ENCODE data around the gene MIF4GD. TPM values are rescaled to one million over a fixed set of nuclear protein-coding genes. Genes with fewer than 3 reads are reported as not detected.

The MIF4GD gene, protein sequence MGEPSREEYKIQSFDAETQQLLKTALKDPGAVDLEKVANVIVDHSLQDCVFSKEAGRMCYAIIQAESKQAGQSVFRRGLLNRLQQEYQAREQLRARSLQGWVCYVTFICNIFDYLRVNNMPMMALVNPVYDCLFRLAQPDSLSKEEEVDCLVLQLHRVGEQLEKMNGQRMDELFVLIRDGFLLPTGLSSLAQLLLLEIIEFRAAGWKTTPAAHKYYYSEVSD
- total RNA-seq (10 to 100 TPM; 26.9 to 39.4 (median 36.0) TPM), polyA plus RNA-seq (10 to 100 TPM; 84.3 to 90.0 TPM), total RNA-seq (20.3 reads per million, percentile 51 among the genes with 10 or more reads in this experiment)

DNA sequence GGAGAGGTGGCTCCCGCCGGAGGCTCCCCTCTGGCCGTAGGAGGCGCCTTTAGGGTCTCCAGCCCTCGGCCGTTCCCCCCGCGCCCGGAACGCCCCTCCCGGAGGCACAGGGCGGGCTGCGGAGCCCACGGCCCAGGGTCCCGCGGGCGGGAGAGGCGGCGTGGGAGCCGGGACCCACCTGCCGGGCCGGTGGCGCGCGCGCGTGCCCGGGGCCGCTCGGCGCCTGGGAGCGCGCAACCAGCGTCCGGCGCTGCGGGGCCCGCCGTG, at the start of gene MIF4GD:
Gene MIF4GD, minus strand, starts transcription at position 266 of the 267 bp plus-strand sequence. CDS start 1,036 bp downstream, outside the sequence.
- DNase-seq = no peak
- peaks cover 15 to 24% of the 10 kb centered on the region in 2 donors for H3K4me1 ChIP-seq (ENCODE audit: control insufficient read depth in 2 of 2, insufficient read depth in 2 of 2, low read length in 2 of 2)
- intact Hi-C loops (cut with micrococcal nuclease) = loop anchor here (1.0 to 10.0 kb wide), 14 partner anchors 10 to 704 kb away; partner anchors contain the start of genes GGA3 (in 2 of the 2), GRB2 (in 2 of the 2), MRPS7 (in 2 of the 2) and SLC25A19 (in 2 of the 2)
- ChIA-PET POLR2A (interaction anchor here (0.6 to 7.2 kb wide), 33 partner anchors 9 to 584 kb away, joined by 3 to 132 read pairs (median 4); partner anchors contain the start of genes FDXR, GGA3, GRB2 and LLGL2), CTCF (interaction anchor here (0.6 to 2.5 kb wide), 10 partner anchors 10 to 480 kb away, joined by 3 to 26 read pairs (median 5); partner anchors contain the start of genes GGA3, GRB2, MRPS7 and SLC25A19)
- Mint-ChIP-seq H3K9me3 (no peaks in the 10 kb centered on the region), H3K27ac (peak within 1 kb of the TSS; percentile 75 to 90 (median 85)), H3K4me1 (peaks cover 5 to 41% (median 34%) of the 10 kb centered on the region in 7 donors), H3K27me3 (no peaks in the 10 kb centered on the region), H3K4me3 (peak within 1 kb of the TSS; percentile 76 to 88 (median 86)), H3K36me3 (peaks cover 0 to 15% (median 0%) of the 10 kb centered on the region in 5 donors)
- H3K9me3 ChIP-seq (ENCODE audit: control insufficient read depth in 2 of 3, low read length in 3 of 3) = no peaks in the 10 kb centered on the region
- peak within 1 kb of the TSS; percentile 98 for H3K27ac ChIP-seq (ENCODE audit: low read depth, low read length)
- H3K36me3 ChIP-seq (ENCODE audit: control insufficient read depth in 2 of 3, insufficient read depth in 3 of 3, low read length in 3 of 3) = peaks cover 0 to 27% (median 6%) of the 10 kb centered on the region in 3 experiments
- H3K4me3 ChIP-seq (ENCODE audit: low read length) = peak within 1 kb of the TSS; percentile 95
- H3K27me3 ChIP-seq (ENCODE audit: control insufficient read depth in 2 of 2, insufficient read depth in 2 of 2, low read length in 2 of 2) = no peaks in the 10 kb centered on the region
- ATAC-seq = no peak

DNA sequence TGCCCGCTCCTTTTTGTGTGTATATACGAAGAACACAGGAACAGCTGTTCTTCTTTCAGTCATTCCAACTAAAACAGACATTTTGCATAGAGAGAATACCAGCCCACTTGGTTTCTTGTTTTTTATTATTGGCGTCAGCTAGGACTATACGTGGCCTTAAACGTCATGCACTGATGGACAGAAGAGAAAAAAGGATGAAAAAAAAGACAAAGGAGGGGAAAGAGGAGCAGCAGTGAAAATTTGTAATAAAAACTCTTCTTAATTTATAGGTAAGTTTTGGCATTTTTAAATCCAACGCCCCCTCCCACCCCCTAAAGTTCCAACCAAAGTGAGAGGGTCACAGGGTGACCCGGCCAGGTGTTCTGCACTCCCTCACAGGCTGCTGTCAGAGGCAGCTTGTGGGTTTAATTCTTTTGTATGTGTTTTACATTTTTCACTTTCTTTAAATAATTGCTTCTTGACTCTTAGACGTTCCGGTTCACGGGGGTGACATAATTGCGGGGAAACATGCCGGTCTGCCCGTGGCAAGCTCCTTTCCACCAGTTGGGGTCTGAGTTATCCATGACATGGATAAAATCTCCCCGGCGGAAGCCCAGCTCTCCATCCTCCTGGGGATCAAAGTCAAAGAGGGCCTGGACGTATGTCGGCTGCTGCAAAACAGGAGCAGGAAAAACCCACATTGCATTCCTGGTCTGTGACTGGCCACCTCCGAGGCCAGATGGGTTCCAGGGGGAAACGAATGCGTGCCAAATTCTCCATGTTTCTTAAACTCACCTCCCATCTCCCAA, 49.1 kb upstream of the MIF4GD start:
- Mint-ChIP-seq H3K27me3 (no peaks in the 10 kb centered on the region), H3K9me3 (no peaks in the 10 kb centered on the region), H3K27ac (peak overlapping the region in 3 of 9 donors; percentile 13 to 51 (median 48)), H3K4me1 (peaks cover 0 to 20% (median 9%) of the 10 kb centered on the region in 7 donors), H3K4me3 (no peak overlapping the region), H3K36me3 (peaks cover 0 to 27% (median 10%) of the 10 kb centered on the region in 5 donors)
- Histone ChIP-seq H3K9me3 (ENCODE audit: control insufficient read depth in 2 of 3, low read length in 3 of 3) (no peaks in the 10 kb centered on the region), H3K4me3 (ENCODE audit: low read length) (no peak overlapping the region), H3K36me3 (ENCODE audit: control insufficient read depth in 2 of 3, insufficient read depth in 3 of 3, low read length in 3 of 3) (peaks cover 11 to 62% (median 11%) of the 10 kb centered on the region in 3 experiments), H3K4me1 (ENCODE audit: control insufficient read depth in 2 of 2, insufficient read depth in 2 of 2, low read length in 2 of 2) (peaks cover 4% of the 10 kb centered on the region in 2 donors), H3K27ac (ENCODE audit: low read depth, low read length) (no peak overlapping the region), H3K27me3 (ENCODE audit: control insufficient read depth in 2 of 2, insufficient read depth in 2 of 2, low read length in 2 of 2) (no peaks in the 10 kb centered on the region)
- ChIA-PET POLR2A (interaction anchor here (0.6 kb wide), 1 partner anchor 94 kb away, joined by 4 read pairs; no protein-coding TSS in a partner anchor), CTCF (interaction anchor here (0.6 to 1.9 kb wide), 5 partner anchors 10 to 102 kb away, joined by 3 to 7 read pairs (median 4); no protein-coding TSS in a partner anchor)
- intact Hi-C loops (cut with micrococcal nuclease) = no loop called here
- ATAC-seq = no peak
- no peak for DNase-seq

DNA sequence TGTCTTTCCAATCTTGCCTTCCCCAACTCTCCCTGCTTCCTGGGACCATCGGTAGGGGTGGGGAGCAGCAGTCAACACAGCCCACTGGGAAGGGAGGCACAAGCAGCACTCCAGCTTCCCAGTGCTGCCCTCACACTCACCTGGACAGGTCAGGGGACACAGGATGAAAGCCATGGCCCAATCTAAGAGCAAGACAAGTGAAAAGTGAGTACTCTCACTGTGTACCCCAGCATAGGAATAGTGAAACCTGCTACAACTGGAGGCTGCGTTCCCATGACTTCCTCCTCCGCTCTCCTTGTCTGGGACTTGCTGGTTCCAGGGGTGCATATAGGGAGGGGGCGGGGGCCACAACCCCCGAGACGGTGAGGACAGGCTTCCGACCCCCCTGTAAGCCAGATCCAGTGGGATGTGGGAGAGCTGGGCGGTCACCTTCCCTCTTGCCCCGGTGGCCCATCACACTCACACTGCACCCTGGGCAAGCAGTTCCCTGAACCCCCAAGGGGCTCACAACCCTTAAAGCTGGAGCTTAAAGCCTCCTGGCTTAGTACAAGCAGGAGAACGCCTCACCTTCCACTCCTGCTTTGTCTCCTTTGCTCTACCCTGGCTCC, 47.7 kb upstream of the MIF4GD start:
- Histone ChIP-seq H3K9me3 (ENCODE audit: control insufficient read depth in 2 of 3, low read length in 3 of 3) (no peaks in the 10 kb centered on the region), H3K27me3 (ENCODE audit: control insufficient read depth in 2 of 2, insufficient read depth in 2 of 2, low read length in 2 of 2) (no peaks in the 10 kb centered on the region), H3K4me3 (ENCODE audit: low read length) (no peak overlapping the region), H3K4me1 (ENCODE audit: control insufficient read depth in 2 of 2, insufficient read depth in 2 of 2, low read length in 2 of 2) (peaks cover 4% of the 10 kb centered on the region in 2 donors), H3K27ac (ENCODE audit: low read depth, low read length) (no peak overlapping the region), H3K36me3 (ENCODE audit: control insufficient read depth in 2 of 3, insufficient read depth in 3 of 3, low read length in 3 of 3) (peaks cover 11 to 56% (median 11%) of the 10 kb centered on the region in 3 experiments)
- H3K27ac Mint-ChIP-seq = peak overlapping the region in 3 of 9 donors; percentile 5 to 42 (median 36)
- DNase-seq = no peak
- H3K4me1 Mint-ChIP-seq = peaks cover 0 to 19% (median 9%) of the 10 kb centered on the region in 7 donors
- ATAC-seq = no peak
- ChIA-PET CTCF (interaction anchor here (1.0 to 1.9 kb wide), 2 partner anchors 11 to 93 kb away, joined by 4 to 6 read pairs; no protein-coding TSS in a partner anchor), POLR2A (no interaction called here)
- intact Hi-C loops (cut with micrococcal nuclease) = no loop called here
- no peaks in the 10 kb centered on the region for H3K27me3 Mint-ChIP-seq
- no peak overlapping the region for H3K4me3 Mint-ChIP-seq
- peaks cover 0 to 25% (median 10%) of the 10 kb centered on the region in 5 donors for H3K36me3 Mint-ChIP-seq
- H3K9me3 Mint-ChIP-seq = no peaks in the 10 kb centered on the region

DNA sequence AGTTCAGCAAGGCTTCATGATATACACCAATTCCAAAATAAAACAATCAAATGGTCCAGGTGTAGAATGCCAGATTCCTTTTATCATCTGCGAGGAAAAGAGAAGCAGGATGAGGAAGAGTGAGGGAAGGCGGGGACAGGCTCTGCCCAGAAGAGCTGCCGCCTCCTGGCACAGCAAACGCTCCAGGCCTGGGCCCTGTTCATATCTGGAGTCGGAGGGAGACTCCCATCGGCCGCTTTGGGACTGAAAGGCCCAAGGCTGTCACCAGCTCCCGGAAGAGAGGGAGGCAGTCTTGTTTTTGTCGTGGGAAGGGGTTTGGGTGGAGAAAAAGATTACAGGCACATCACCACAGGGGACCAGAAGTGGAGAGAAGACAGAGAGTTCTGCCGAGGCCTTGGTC, 47.2 kb upstream of the MIF4GD start:
- Histone ChIP-seq H3K4me1 (ENCODE audit: control insufficient read depth in 2 of 2, insufficient read depth in 2 of 2, low read length in 2 of 2) (peaks cover 1 to 2% of the 10 kb centered on the region in 2 donors), H3K27me3 (ENCODE audit: control insufficient read depth in 2 of 2, insufficient read depth in 2 of 2, low read length in 2 of 2) (no peaks in the 10 kb centered on the region), H3K27ac (ENCODE audit: low read depth, low read length) (no peak overlapping the region), H3K36me3 (ENCODE audit: control insufficient read depth in 2 of 3, insufficient read depth in 3 of 3, low read length in 3 of 3) (peaks cover 11 to 52% (median 11%) of the 10 kb centered on the region in 3 experiments), H3K4me3 (ENCODE audit: low read length) (no peak overlapping the region), H3K9me3 (ENCODE audit: control insufficient read depth in 2 of 3, low read length in 3 of 3) (no peaks in the 10 kb centered on the region)
- no peak overlapping the region for H3K4me3 Mint-ChIP-seq
- POLR2A ChIA-PET = no interaction called here
- H3K4me1 Mint-ChIP-seq = peaks cover 0 to 16% (median 7%) of the 10 kb centered on the region in 7 donors
- intact Hi-C loops (cut with micrococcal nuclease) = no loop called here
- DNase-seq = no peak
- no peaks in the 10 kb centered on the region for H3K9me3 Mint-ChIP-seq
- CTCF ChIA-PET = no interaction called here
- no peak for ATAC-seq
- H3K27me3 Mint-ChIP-seq = no peaks in the 10 kb centered on the region
- H3K27ac Mint-ChIP-seq = peak overlapping the region in 2 of 9 donors; percentile 36 to 42
- H3K36me3 Mint-ChIP-seq = peaks cover 0 to 23% (median 10%) of the 10 kb centered on the region in 5 donors

DNA sequence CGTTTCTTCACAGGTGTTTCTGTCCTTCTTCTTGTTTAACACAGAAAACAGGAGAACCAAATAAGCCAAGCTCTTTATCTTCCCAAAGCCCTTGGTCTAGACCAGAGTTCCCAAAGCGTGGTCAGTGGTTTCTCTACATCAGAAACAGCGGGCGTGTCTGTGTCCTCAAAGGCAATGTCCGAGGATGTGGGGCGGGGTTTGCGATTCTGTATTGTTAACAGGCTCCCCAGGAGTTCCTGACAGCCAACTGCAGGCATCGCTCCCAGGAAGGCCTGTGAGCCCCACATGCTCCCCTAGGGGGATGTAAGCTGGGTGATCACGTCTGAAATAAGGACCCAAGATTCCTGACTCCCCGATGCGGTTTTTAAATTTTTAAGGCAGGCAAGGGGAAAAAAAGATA, 46.6 kb upstream of the MIF4GD start:
- ChIA-PET POLR2A (no interaction called here), CTCF (no interaction called here)
- DNase-seq = no peak
- peaks cover 11 to 51% (median 11%) of the 10 kb centered on the region in 3 experiments for H3K36me3 ChIP-seq (ENCODE audit: control insufficient read depth in 2 of 3, insufficient read depth in 3 of 3, low read length in 3 of 3)
- intact Hi-C loops (cut with micrococcal nuclease) = no loop called here
- H3K4me1 ChIP-seq (ENCODE audit: control insufficient read depth in 2 of 2, insufficient read depth in 2 of 2, low read length in 2 of 2) = peaks cover 0 to under 1% of the 10 kb centered on the region in 2 donors
- Mint-ChIP-seq H3K9me3 (no peaks in the 10 kb centered on the region), H3K36me3 (peaks cover 0 to 21% (median 10%) of the 10 kb centered on the region in 5 donors), H3K4me1 (peaks cover 2 to 14% (median 4%) of the 10 kb centered on the region in 7 donors), H3K27me3 (no peaks in the 10 kb centered on the region), H3K27ac (peak overlapping the region in 6 of 9 donors; percentile 13 to 65 (median 44)), H3K4me3 (no peak overlapping the region)
- no peak overlapping the region for H3K4me3 ChIP-seq (ENCODE audit: low read length)
- no peaks in the 10 kb centered on the region for H3K27me3 ChIP-seq (ENCODE audit: control insufficient read depth in 2 of 2, insufficient read depth in 2 of 2, low read length in 2 of 2)
- ATAC-seq = no peak
- H3K27ac ChIP-seq (ENCODE audit: low read depth, low read length) = no peak overlapping the region
- H3K9me3 ChIP-seq (ENCODE audit: control insufficient read depth in 2 of 3, low read length in 3 of 3) = no peaks in the 10 kb centered on the region

DNA sequence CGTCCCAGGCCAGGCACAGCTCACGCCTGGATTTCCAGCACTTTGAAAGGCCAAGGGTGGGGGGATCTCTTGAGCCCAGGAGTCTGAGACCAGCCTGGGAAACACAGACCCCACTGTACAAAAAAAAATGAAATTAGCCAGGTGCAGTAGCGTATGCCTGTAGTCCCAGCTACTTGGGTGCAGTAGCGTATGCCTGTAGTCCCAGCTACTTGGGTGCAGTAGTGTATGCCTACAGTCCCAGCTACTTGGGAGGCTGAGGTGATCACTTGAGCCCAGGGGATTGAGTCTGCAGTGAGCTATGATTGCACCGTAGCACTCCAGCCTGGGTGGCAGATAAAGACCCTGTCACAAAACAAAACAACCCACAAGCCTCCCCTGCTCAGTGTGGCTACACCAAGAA, 45.2 kb upstream of the MIF4GD start:
- ATAC-seq (no peak), DNase-seq (no peak)
- H3K27me3 Mint-ChIP-seq = no peaks in the 10 kb centered on the region
- CTCF ChIA-PET = interaction anchor here (0.6 to 0.9 kb wide), 2 partner anchors 54 to 109 kb away, joined by 3 to 4 read pairs; partner anchors contain the start of gene MRPS7
- peaks cover 4 to 42% (median 11%) of the 10 kb centered on the region in 3 experiments for H3K36me3 ChIP-seq (ENCODE audit: control insufficient read depth in 2 of 3, insufficient read depth in 3 of 3, low read length in 3 of 3)
- POLR2A ChIA-PET = interaction anchor here (0.6 to 1.0 kb wide), 2 partner anchors 45 to 57 kb away, joined by 3 read pairs; partner anchors contain the start of gene MIF4GD
- no peak overlapping the region for H3K4me3 Mint-ChIP-seq
- H3K4me1 Mint-ChIP-seq = peaks cover 2 to 20% (median 8%) of the 10 kb centered on the region in 7 donors
- H3K9me3 Mint-ChIP-seq = no peaks in the 10 kb centered on the region
- no peaks in the 10 kb centered on the region for H3K9me3 ChIP-seq (ENCODE audit: control insufficient read depth in 2 of 3, low read length in 3 of 3)
- H3K27ac Mint-ChIP-seq = peak overlapping the region in 3 of 9 donors; percentile 9 to 54 (median 25)
- no peak overlapping the region for H3K27ac ChIP-seq (ENCODE audit: low read depth, low read length)
- peaks cover 0 to 13% of the 10 kb centered on the region in 2 donors for H3K4me1 ChIP-seq (ENCODE audit: control insufficient read depth in 2 of 2, insufficient read depth in 2 of 2, low read length in 2 of 2)
- peaks cover 0 to 16% (median 10%) of the 10 kb centered on the region in 5 donors for H3K36me3 Mint-ChIP-seq
- intact Hi-C loops (cut with micrococcal nuclease) = no loop called here
- no peak overlapping the region for H3K4me3 ChIP-seq (ENCODE audit: low read length)
- no peaks in the 10 kb centered on the region for H3K27me3 ChIP-seq (ENCODE audit: control insufficient read depth in 2 of 2, insufficient read depth in 2 of 2, low read length in 2 of 2)
